HCT116 (cell line): ENCODE measurements around the gene FOXO3B. TPM values are rescaled to one million over a fixed set of nuclear protein-coding genes. Genes with fewer than 3 reads are reported as not detected.
"Not testable (repeated sequence)": the region's sequence is repeated elsewhere in the genome, so short reads cannot be mapped to it uniquely, and the experiment has no call there.

ENCODE experiments used
- ATAC-seq: fragments of 200-7000 bp; cut with Tn5 transposase; 2 replicates; pipeline ENCODE4 v1.9.1; 2020; ENCODE audit warnings: mild to moderate bottlenecking, moderate library complexity
- BruUV-seq: library from RNA; stranded (reverse); fragments of 400-500 nt; replicated peaks from 2 replicates; lab custom pipeline; 2021; lab: Mats Ljungman, UMichigan
- CTCF ChIA-PET: fragments of 300-600 bp; sonication (Branson Sonifier 250); formaldehyde crosslinking; loops from one replicate; lab custom pipeline; 2021; ENCODE audit warnings: antibody characterized with exemption; lab: Charles Lee
- POLR2A ChIA-PET: fragments of 300-600, 350-600 bp; sonication (Branson Sonifier 250); formaldehyde crosslinking; loops from one replicate; lab custom pipeline; 2021; ENCODE audit warnings: antibody characterized with exemption; lab: Charles Lee
- RAD21 ChIA-PET, 2 experiments: fragments of 300-600 bp; sonication (Branson Sonifier 250); formaldehyde crosslinking; loops; one replicate each; lab custom pipeline; 2023; ENCODE audit warnings: low total read pairs in 2 of 2; ENCODE audit not compliant: uncharacterized antibody in 2 of 2, unreplicated experiment in 2 of 2, low non-redundant PET in 1 of 2; lab: Charles Lee
- DNase-seq: peaks from one replicate; pipeline ENCODE4 v3.0.0-alpha.2; 2010; ENCODE audit warnings: low read depth, low spot score
- H2AFZ ChIP-seq: fragments of 200-600 bp; shearing (Covaris generic), sonication (generic); 2 replicates; pipeline ENCODE4 v1.6.1; 2017; ENCODE audit warnings: low read depth, mixed run types, mixed read lengths, antibody characterized with exemption, low read length; ENCODE audit not compliant: poor library complexity, severe bottlenecking
- H3K27ac ChIP-seq: 2 replicates; pipeline ENCODE4 v1.5.1; 2012; ENCODE audit warnings: low read depth, low read length
- H3K27me3 ChIP-seq: fragments of 200-600 bp; sonication (generic); 2 replicates; pipeline ENCODE4 v1.6.1; 2016; ENCODE audit warnings: mixed run types, low read length, mixed read lengths; ENCODE audit not compliant: insufficient read depth
- H3K36me3 ChIP-seq, 2 experiments: fragments of 200-500 bp in 1 of 2; fragments of 200-600 bp in 1 of 2; sonication (Bioruptor generic) in 1 of 2; sonication (generic) in 1 of 2; 2 replicates each; pipeline versions ENCODE4 v1.5.1 to v1.6.1; 2014 to 2016; ENCODE audit warnings: low read length in 2 of 2, inconsistent platforms in 1 of 2, mixed read lengths in 1 of 2, mixed run types in 1 of 2; ENCODE audit not compliant: insufficient read depth in 2 of 2, control insufficient read depth in 1 of 2
- H3K4me1 ChIP-seq, 2 experiments: fragments of 200-600 bp in 1 of 2; sonication (generic) in 1 of 2; 2 replicates each; pipeline versions ENCODE4 v1.5.1 to v1.6.1; 2012 to 2017; ENCODE audit warnings: low read length in 2 of 2, inconsistent platforms in 1 of 2, mild to moderate bottlenecking in 1 of 2, mixed read lengths in 1 of 2, mixed run types in 1 of 2, moderate library complexity in 1 of 2; ENCODE audit not compliant: insufficient read depth in 2 of 2, control insufficient read depth in 1 of 2
- H3K4me2 ChIP-seq: fragments of 200-600 bp; sonication (generic); 2 replicates; pipeline ENCODE4 v1.6.1; 2017; ENCODE audit warnings: mixed run types, low read length, mixed read lengths
- H3K4me3 ChIP-seq, 2 experiments: fragments of 200-600 bp in 1 of 2; sonication (generic) in 1 of 2; replicated peaks in 1 of 2; 2 replicates each; pipeline ENCODE4 v1.5.1; 2011 to 2016; ENCODE audit warnings: low read length in 2 of 2, control low read depth in 1 of 2, low read depth in 1 of 2, mild to moderate bottlenecking in 1 of 2, mixed read lengths in 1 of 2, mixed run types in 1 of 2
- H3K79me2 ChIP-seq: fragments of 200-600 bp; sonication (generic); 2 replicates; pipeline ENCODE4 v1.6.1; 2017; ENCODE audit warnings: mild to moderate bottlenecking, mixed run types, low read length, moderate library complexity, mixed read lengths; ENCODE audit not compliant: insufficient read depth
- H3K9ac ChIP-seq: fragments of 200-600 bp; sonication (generic); 2 replicates; pipeline ENCODE4 v1.6.1; 2016; ENCODE audit warnings: low read length, mixed read lengths
- H3K9me2 ChIP-seq: fragments of 200-600 bp; sonication (generic), shearing (Covaris generic); 2 replicates; pipeline ENCODE4 v1.6.1; 2017; ENCODE audit warnings: mixed run types, mild to moderate bottlenecking, moderate library complexity; ENCODE audit not compliant: insufficient read depth
- H3K9me3 ChIP-seq, 2 experiments: fragments of 200-500 bp in 1 of 2; fragments of 200-600 bp in 1 of 2; sonication (Bioruptor generic) in 1 of 2; sonication (generic) in 1 of 2; 2 replicates each; pipeline ENCODE4 v1.6.1; 2014 to 2017; ENCODE audit warnings: low read length in 2 of 2, mixed read lengths in 2 of 2, inconsistent platforms in 1 of 2, low read depth in 1 of 2, mild to moderate bottlenecking in 1 of 2, mixed run types in 1 of 2, moderate library complexity in 1 of 2; ENCODE audit not compliant: control insufficient read depth in 1 of 2, insufficient read depth in 1 of 2
- H4K20me1 ChIP-seq: fragments of 200-600 bp; sonication (generic), shearing (Covaris generic); 2 replicates; pipeline ENCODE4 v1.6.1; 2017; ENCODE audit warnings: mixed run types, mild to moderate bottlenecking, moderate library complexity; ENCODE audit not compliant: insufficient read depth
- intact Hi-C: fragments of 100-400 bp; cut with micrococcal nuclease; formaldehyde crosslinking; loops from 2 replicates; pipeline ENCODE4 v1.10.0; 2022
- total RNA-seq: library from RNA; stranded (reverse); gene quantifications from one replicate; pipeline ENCODE4 v1.2.1, GENCODE V29; 2021; ENCODE audit not compliant: unreplicated experiment

The FOXO3B gene
- total RNA-seq, 1 experiment from 2014 or later, result 3.1 TPM

DNA sequence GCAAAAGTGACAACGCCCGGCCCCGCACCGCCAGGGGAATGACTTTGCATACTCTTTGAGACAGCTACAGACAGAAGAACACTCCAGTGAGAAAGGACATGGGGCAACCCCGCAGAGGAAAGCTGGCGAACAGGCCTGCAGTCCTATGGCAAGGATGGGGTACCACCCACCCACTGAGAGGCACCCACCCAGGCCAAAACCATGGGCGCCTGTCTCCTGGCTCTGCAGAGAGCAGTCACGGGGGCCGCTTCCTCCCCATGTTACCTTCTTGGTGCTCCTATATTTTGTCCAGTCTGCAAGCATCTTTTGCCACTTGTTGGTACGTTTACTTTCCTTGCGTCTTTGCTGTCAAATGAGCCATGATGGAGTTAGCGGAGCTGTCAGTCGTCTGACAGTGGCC is 43.8 kb downstream of the FOXO3B start:
- H3K4me3 ChIP-seq, H3K4me1 ChIP-seq, H3K4me2 ChIP-seq, H2AFZ ChIP-seq, POLR2A ChIA-PET, H4K20me1 ChIP-seq, BruUV-seq, H3K27ac ChIP-seq, H3K36me3 ChIP-seq, intact Hi-C loops, H3K9me2 ChIP-seq, CTCF ChIA-PET, ATAC-seq, RAD21 ChIA-PET, H3K27me3 ChIP-seq, H3K9me3 ChIP-seq, DNase-seq, H3K9ac ChIP-seq, H3K79me2 ChIP-seq: not testable (repeated sequence)

DNA sequence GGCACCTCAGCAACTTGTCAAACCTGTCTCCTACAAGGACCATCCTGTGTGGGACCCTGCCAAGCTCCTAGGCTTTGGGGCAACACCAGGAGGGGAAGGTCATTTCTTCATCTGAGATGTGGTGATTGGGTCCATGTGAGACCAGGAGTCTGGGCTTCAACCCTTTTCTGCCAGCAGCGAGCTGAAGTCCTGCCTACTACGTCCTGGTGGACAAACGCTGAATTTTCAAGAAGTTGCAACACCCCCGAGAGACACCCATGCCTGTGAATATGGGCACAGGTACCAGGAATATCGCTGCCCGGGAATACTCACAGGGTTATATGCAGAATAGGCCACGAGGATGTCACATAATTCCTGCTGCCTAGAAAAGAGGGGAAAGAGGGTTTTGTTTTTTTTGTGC is 45.9 kb downstream of the FOXO3B start:
- H4K20me1 ChIP-seq, H3K27me3 ChIP-seq, intact Hi-C loops, POLR2A ChIA-PET, H3K27ac ChIP-seq, H3K36me3 ChIP-seq, H2AFZ ChIP-seq, H3K4me3 ChIP-seq, H3K4me1 ChIP-seq, ATAC-seq, H3K79me2 ChIP-seq, BruUV-seq, H3K9ac ChIP-seq, DNase-seq, H3K9me3 ChIP-seq, H3K9me2 ChIP-seq, RAD21 ChIA-PET, H3K4me2 ChIP-seq: not testable (repeated sequence)
- CTCF ChIA-PET, result interaction anchor here (0.7 kb wide), 1 partner anchor 10 kb away, joined by 3 read pairs; no protein-coding TSS in a partner anchor

DNA sequence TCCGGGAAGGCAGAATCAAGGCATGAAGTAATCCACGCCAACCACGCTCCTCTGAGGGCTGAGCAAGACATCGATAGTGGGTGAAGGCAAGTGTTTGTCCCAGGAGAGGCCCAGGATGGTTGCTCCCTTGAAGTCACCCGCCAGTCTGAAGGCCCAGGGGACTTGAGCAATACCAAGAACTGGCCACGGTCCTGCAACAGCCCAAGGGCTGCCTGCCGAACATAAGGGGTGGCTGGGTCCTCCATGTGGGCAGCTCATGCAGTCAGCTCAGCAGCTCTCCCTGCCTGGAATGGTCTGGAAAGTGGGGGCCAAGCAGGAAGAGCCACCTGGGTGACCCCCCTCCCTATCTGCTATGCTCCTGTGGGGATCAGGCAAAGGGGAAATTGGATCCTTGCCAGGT is 46.3 kb downstream of the FOXO3B start:
- H3K9ac ChIP-seq, H2AFZ ChIP-seq, POLR2A ChIA-PET, DNase-seq, intact Hi-C loops, H3K4me2 ChIP-seq, H3K9me2 ChIP-seq, H3K36me3 ChIP-seq, RAD21 ChIA-PET, H4K20me1 ChIP-seq, H3K79me2 ChIP-seq, H3K27me3 ChIP-seq, H3K27ac ChIP-seq, H3K9me3 ChIP-seq, H3K4me3 ChIP-seq, ATAC-seq, BruUV-seq, H3K4me1 ChIP-seq: not testable (repeated sequence)
- CTCF ChIA-PET, result interaction anchor here (0.7 kb wide), 1 partner anchor 10 kb away, joined by 3 read pairs; no protein-coding TSS in a partner anchor

DNA sequence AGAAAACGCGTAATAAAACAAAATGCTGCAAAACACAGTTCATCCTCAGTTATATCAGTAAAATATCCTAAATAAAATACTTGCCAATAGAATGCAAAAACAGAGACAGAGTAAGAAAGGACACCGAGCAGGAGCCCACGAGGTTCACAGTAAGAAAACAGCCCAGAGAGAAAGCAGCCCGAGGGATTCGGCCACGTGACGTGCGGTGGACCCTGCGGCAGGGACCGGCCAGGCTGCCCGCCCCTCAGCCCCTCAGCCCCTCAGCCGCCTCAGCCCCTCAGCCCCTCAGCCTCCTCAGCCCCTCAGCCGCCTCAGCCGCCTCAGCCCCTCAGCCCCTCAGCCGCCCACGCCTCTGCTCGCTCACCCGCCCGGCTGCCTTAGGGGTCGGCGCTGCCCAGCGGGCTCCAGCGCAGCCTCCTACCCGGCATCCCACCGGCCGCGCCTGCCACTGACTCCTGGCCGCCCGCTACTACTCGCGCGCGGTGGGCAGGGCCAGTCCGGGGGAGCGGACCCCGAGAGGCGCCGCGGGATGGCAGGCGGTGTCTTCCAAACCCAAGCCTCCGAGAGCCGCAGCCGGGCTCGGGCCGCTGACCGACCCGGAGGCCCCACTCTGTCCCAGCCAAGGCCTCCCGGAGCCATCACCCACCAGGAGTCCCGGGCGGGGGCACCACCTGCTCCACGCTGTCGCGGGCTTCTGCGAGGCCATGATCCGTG is 47.4 kb downstream of the FOXO3B start:
- H2AFZ ChIP-seq, H3K4me2 ChIP-seq, H3K9me3 ChIP-seq, H3K4me3 ChIP-seq, RAD21 ChIA-PET, H3K27me3 ChIP-seq, H4K20me1 ChIP-seq, CTCF ChIA-PET, H3K27ac ChIP-seq, H3K36me3 ChIP-seq, DNase-seq, POLR2A ChIA-PET, intact Hi-C loops, H3K9ac ChIP-seq, BruUV-seq, H3K9me2 ChIP-seq, H3K79me2 ChIP-seq, ATAC-seq, H3K4me1 ChIP-seq: not testable (repeated sequence)
